GM23338 (cell line): ENCODE results near the gene GSTA1.

Experiments used
- CREB1 ChIP-seq: fragments of 250-450 bp; sonication (Bioruptor Pico); IDR thresholded peaks from 2 replicates; pipeline ENCODE4 v1.5.0; 2020; ENCODE audit warnings: low read depth, mild to moderate bottlenecking, moderate library complexity
- CTCF ChIP-seq, 2 experiments: fragments of 200-600 bp in 1 of 2; sonication (generic) in 1 of 2; conservative IDR thresholded peaks; 2 replicates each; pipeline versions ENCODE4 v1.5.1 to v1.6.1; 2016 to 2017; ENCODE audit warnings: antibody characterized with exemption in 2 of 2, low read depth in 2 of 2, mild to moderate bottlenecking in 2 of 2, moderate library complexity in 1 of 2
- ETS1 ChIP-seq: IDR thresholded peaks from 2 replicates; pipeline ENCODE4 v1.6.1; 2016; ENCODE audit warnings: antibody characterized with exemption
- EZH2 ChIP-seq: fragments of 200-600 bp; sonication (generic); IDR thresholded peaks from one replicate; pipeline ENCODE4 v1.8.0; 2017; ENCODE audit warnings: antibody characterized with exemption, mild to moderate bottlenecking, low read depth; ENCODE audit not compliant: unreplicated experiment
- EZH2phosphoT487 ChIP-seq: fragments of 200-600 bp; sonication (generic); IDR thresholded peaks from one replicate; pipeline ENCODE4 v1.8.1; 2018; ENCODE audit warnings: antibody characterized with exemption; ENCODE audit not compliant: unreplicated experiment
- JUNB ChIP-seq: IDR thresholded peaks from one replicate; pipeline ENCODE4 v1.6.1; 2016; ENCODE audit warnings: antibody characterized with exemption; ENCODE audit not compliant: unreplicated experiment
- NANOG ChIP-seq: IDR thresholded peaks from 2 replicates; pipeline ENCODE4 v1.6.1; 2016; ENCODE audit warnings: antibody characterized with exemption, borderline replicate concordance
- POLR2AphosphoS5 ChIP-seq: IDR thresholded peaks from 2 replicates; pipeline ENCODE4 v1.6.1; 2016; ENCODE audit warnings: antibody characterized with exemption, low read depth
- REST ChIP-seq: IDR thresholded peaks from one replicate; pipeline ENCODE4 v1.6.1; 2018; ENCODE audit warnings: antibody characterized with exemption; ENCODE audit not compliant: unreplicated experiment
- ZNF114 ChIP-seq: fragments of 250-450 bp; sonication (Bioruptor Pico); IDR thresholded peaks from 2 replicates; pipeline ENCODE4 v1.5.0; 2020; ENCODE audit warnings: mild to moderate bottlenecking, moderate library complexity
- ZNF331 ChIP-seq: fragments of 250-450 bp; sonication (Bioruptor Pico); IDR thresholded peaks from 2 replicates; pipeline ENCODE4 v1.5.0; 2020; ENCODE audit warnings: low read depth, mild to moderate bottlenecking, moderate library complexity

GRCh38 chr6:52821842-52822241, 18.2 kb upstream of the GSTA1 start:
- no peak for TF ChIP-seq CTCF (conservative IDR thresholded peaks at IDR 0.05; ENCODE audit: low read depth in 2 of 2)
- TF ChIP-seq POLR2AphosphoS5 = no peak
- no peak for TF ChIP-seq EZH2phosphoT487
- no peak for TF ChIP-seq JUNB
- no peak for TF ChIP-seq EZH2
- no peak for TF ChIP-seq REST
- no peak for TF ChIP-seq ETS1
- no peak for TF ChIP-seq ZNF114 (CRISPR knock-in tag)
- TF ChIP-seq CREB1 (CRISPR knock-in tag) = no peak
- no peak for TF ChIP-seq NANOG
- TF ChIP-seq ZNF331 (CRISPR knock-in tag) = no peak
